ENCODE results near the gene CELSR1. TPM values are rescaled to one million over a fixed set of nuclear protein-coding genes. Genes with fewer than 3 reads are reported as not detected.

CELSR1 gene
- total and polyA plus RNA-seq, 8 donors, result 24.6 to 59.8 (median 33.3) TPM

- DNase-seq (peak in 2 of 4 donors; percentile 67 to 77), ATAC-seq (peak; percentile 45)
- peak overlapping the region; percentile 48 to 55 for H3K4me3 ChIP-seq
- TF ChIP-seq, protein P1, sequence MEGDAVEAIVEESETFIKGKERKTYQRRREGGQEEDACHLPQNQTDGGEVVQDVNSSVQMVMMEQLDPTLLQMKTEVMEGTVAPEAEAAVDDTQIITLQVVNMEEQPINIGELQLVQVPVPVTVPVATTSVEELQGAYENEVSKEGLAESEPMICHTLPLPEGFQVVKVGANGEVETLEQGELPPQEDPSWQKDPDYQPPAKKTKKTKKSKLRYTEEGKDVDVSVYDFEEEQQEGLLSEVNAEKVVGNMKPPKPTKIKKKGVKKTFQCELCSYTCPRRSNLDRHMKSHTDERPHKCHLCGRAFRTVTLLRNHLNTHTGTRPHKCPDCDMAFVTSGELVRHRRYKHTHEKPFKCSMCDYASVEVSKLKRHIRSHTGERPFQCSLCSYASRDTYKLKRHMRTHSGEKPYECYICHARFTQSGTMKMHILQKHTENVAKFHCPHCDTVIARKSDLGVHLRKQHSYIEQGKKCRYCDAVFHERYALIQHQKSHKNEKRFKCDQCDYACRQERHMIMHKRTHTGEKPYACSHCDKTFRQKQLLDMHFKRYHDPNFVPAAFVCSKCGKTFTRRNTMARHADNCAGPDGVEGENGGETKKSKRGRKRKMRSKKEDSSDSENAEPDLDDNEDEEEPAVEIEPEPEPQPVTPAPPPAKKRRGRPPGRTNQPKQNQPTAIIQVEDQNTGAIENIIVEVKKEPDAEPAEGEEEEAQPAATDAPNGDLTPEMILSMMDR (IDR thresholded peaks at IDR 0.05), result no peak
- H3K9me3 ChIP-seq, result no peaks in the 10 kb centered on the region
- intact Hi-C loops (cut with DNase I), result no loop called here
- peak overlapping the region; percentile 71 to 78 for H3K27ac ChIP-seq
- H3K27me3 ChIP-seq, result peaks cover 0 to 77% of the 10 kb centered on the region in 2 donors
- peaks cover 0 to 25% of the 10 kb centered on the region in 2 donors for H3K4me1 ChIP-seq
- H3K36me3 ChIP-seq, result peaks cover 0 to 4% of the 10 kb centered on the region in 2 donors
Observed at GRCh38 chr22:46539169-46539568, 1.7 kb upstream of the CELSR1 start.

DNA sequence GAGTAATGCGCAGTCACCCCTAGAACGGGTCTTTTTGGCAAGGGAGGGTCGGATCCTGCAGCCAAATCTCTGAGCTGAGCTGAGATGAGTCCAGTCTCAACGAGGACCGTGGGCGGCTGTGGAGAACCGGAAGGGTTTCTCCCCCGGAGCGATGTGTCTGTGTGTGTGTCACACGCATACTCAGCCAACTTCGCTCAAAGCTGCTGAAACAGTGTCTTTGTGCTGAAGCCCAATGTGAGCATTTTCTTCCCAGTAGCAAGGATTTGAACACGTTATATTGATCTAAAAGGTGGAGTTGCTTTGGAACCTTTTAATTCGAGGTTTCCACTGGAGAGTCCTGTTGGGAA is 1.4 kb upstream of the CELSR1 start:
- TF ChIP-seq, protein P1 (IDR thresholded peaks at IDR 0.05), result no peak
- H3K27ac ChIP-seq, result peak overlapping the region; percentile 71 to 78
- intact Hi-C loops (cut with DNase I), result no loop called here

GRCh38 chr22:46537946-46538813 is 760 bp upstream of the CELSR1 start:
- Histone ChIP-seq H3K9me3 (no peaks in the 10 kb centered on the region), H3K27me3 (peaks cover 0 to 77% of the 10 kb centered on the region in 2 donors), H3K27ac (peak overlapping the region; percentile 71 to 78), H3K4me3 (peak overlapping the region; percentile 48 to 55), H3K36me3 (peaks cover 0 to 4% of the 10 kb centered on the region in 2 donors), H3K4me1 (peaks cover 0 to 25% of the 10 kb centered on the region in 2 donors)
- intact Hi-C loops (cut with DNase I), result no loop called here
- DNase-seq (peak in 2 of 4 donors; percentile 58 to 82), ATAC-seq (peak; percentile 47)
- TF ChIP-seq, protein P1 (IDR thresholded peaks at IDR 0.05), result no peak

More for the DNA sequence above, 1.4 kb upstream of the CELSR1 start:
- Histone ChIP-seq H3K4me1 (peaks cover 0 to 25% of the 10 kb centered on the region in 2 donors), H3K27me3 (peaks cover 0 to 77% of the 10 kb centered on the region in 2 donors), H3K4me3 (peak overlapping the region; percentile 48 to 55), H3K9me3 (no peaks in the 10 kb centered on the region), H3K36me3 (peaks cover 0 to 4% of the 10 kb centered on the region in 2 donors)
- peak in 1 of 4 donors; percentile 62 for DNase-seq
- peak; percentile 6 for ATAC-seq

GRCh38 chr22:46536537-46537224 is 739 bp downstream of the CELSR1 start:
- no peak for ATAC-seq
- Histone ChIP-seq H3K27me3 (peaks cover 0 to 63% of the 10 kb centered on the region in 2 donors), H3K36me3 (peaks cover 0 to 4% of the 10 kb centered on the region in 2 donors), H3K4me3 (peak overlapping the region; percentile 19 to 55), H3K27ac (no peak overlapping the region), H3K9me3 (no peaks in the 10 kb centered on the region), H3K4me1 (peaks cover 0 to 21% of the 10 kb centered on the region in 2 donors)
- TF ChIP-seq, protein P1 (IDR thresholded peaks at IDR 0.05), result no peak
- peak in 1 of 4 donors; percentile 77 for DNase-seq
- intact Hi-C loops (cut with DNase I), result no loop called here

Data from left lung (tissue), 10 donors.